CD4-positive, alpha-beta T cell treated with Interferon gamma for 1 hour (primary cell): ENCODE data around the gene GMEB1.
A peak's percentile ranks its signal among the peaks of the same experiment; 100 is the strongest.
"Not testable (repeated sequence)": the region's sequence is repeated elsewhere in the genome, so short reads cannot be mapped to it uniquely, and the experiment has no call there.

ENCODE experiments used
- DNase-seq: peaks from one replicate; pipeline ENCODE4 v3.0.0-alpha.2; 2020

GMEB1 gene

GRCh38 chr1:28671254-28671780, 2.7 kb downstream of the GMEB1 start:
- DNase-seq, result no peak

- not testable (repeated sequence) for DNase-seq
These were observed 4.4 kb downstream of the GMEB1 start for GRCh38 chr1:28672971-28673370.

GRCh38 chr1:28675924-28676257, 7.3 kb downstream of the GMEB1 start:
- no peak for DNase-seq

- no peak for DNase-seq
These were observed 11.6 kb downstream of the GMEB1 start for GRCh38 chr1:28680151-28680550.

GRCh38 chr1:28682840-28683239, 14.3 kb downstream of the GMEB1 start:
- no peak for DNase-seq

- no peak for DNase-seq
These were observed 16.4 kb downstream of the GMEB1 start for GRCh38 chr1:28684937-28685336.

GRCh38 chr1:28691627-28692026, 23.0 kb downstream of the GMEB1 start:
- DNase-seq, result not testable (repeated sequence)

GRCh38 chr1:28703629-28704028, 35.0 kb downstream of the GMEB1 start:
- no peak for DNase-seq

- DNase-seq, result no peak
These were observed 47.8 kb downstream of the GMEB1 start for GRCh38 chr1:28716336-28716735.

- DNase-seq, result no peak
These were observed 49.6 kb downstream of the GMEB1 start for GRCh38 chr1:28718166-28718565.

GRCh38 chr1:28718586-28719331, 50.2 kb downstream of the GMEB1 start:
- DNase-seq, result no peak

- no peak for DNase-seq
These were observed 50.7 kb downstream of the GMEB1 start for GRCh38 chr1:28719332-28719619.

GRCh38 chr1:28720376-28720775, 51.8 kb downstream of the GMEB1 start:
- DNase-seq, result no peak

GRCh38 chr1:28721927-28722326, 53.3 kb downstream of the GMEB1 start:
- DNase-seq, result not testable (repeated sequence)

GRCh38 chr1:28725365-28725764, 56.8 kb downstream of the GMEB1 start:
- DNase-seq, result not testable (repeated sequence)

GRCh38 chr1:28735961-28736449, 67.4 kb downstream of the GMEB1 start:
- DNase-seq, result no peak

GRCh38 chr1:28736450-28737306, 68.1 kb downstream of the GMEB1 start, which contains the start of gene YTHDF2:
Gene YTHDF2 (plus strand): TSS chr1:28736940. CDS start chr1:28737121, 181 bp downstream.
- DNase-seq, result peak; percentile 97

GRCh38 chr1:28737307-28738132, 68.9 kb downstream of the GMEB1 start:
- DNase-seq, result peak; percentile 10

GRCh38 chr1:28740118-28740517, 71.5 kb downstream of the GMEB1 start:
- no peak for DNase-seq

- DNase-seq, result no peak
These were observed 75.6 kb downstream of the GMEB1 start for GRCh38 chr1:28744184-28744583.

- DNase-seq, result no peak
These were observed 77.1 kb downstream of the GMEB1 start for GRCh38 chr1:28745653-28746173.

- DNase-seq, result no peak
These were observed 81.7 kb downstream of the GMEB1 start for GRCh38 chr1:28750330-28750729.
